HG02981 (cell line): Measurements from ENCODE around the gene UQCR10.

Experiments
- ATAC-seq: cut with Tn5 transposase; IDR thresholded peaks from one replicate; pipeline ENCODE4 v1.9.1; 2021; ENCODE audit warnings: mild to moderate bottlenecking, moderate library complexity; ENCODE audit not compliant: unreplicated experiment

Gene UQCR10

DNA sequence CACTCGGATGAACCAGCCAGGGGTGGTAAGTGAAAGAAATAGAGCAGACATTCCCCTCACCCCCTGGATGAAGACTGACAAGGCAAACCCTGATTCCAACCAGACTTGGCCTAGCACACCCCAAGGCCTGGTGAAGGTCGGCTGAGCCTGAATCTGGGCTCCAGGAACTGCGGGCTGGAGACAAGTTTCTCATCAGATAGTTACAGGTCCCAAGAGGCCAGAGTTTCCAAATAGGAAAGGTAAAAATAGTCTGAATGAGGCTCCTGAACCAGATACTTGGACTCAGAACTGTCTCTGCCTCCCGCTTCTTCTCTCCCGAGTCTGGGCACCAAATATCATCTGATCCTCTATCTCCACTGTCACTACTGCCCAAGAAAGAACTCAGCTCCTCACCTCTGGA lies 8.2 kb upstream of the UQCR10 start:
- ATAC-seq = no peak

DNA sequence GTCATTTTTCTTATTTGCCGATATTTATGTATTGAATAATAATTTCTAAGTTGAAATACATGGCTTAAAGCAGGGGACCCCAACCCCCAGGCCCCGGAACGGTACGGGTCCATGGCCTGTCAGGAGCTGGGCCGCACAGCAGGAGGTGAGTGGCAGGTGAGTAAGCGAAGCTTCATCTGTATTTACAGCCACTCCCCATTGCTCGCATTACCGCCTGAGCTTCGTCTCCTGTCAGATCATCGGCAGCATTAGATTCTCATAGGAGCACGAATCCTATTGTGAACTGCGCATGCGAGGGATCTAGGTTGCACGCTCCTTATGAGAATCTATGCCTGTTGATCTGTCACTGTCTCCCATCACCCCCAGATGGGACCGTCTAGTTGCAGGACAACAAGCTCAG lies 4.9 kb upstream of the UQCR10 start:
- no peak for ATAC-seq

DNA sequence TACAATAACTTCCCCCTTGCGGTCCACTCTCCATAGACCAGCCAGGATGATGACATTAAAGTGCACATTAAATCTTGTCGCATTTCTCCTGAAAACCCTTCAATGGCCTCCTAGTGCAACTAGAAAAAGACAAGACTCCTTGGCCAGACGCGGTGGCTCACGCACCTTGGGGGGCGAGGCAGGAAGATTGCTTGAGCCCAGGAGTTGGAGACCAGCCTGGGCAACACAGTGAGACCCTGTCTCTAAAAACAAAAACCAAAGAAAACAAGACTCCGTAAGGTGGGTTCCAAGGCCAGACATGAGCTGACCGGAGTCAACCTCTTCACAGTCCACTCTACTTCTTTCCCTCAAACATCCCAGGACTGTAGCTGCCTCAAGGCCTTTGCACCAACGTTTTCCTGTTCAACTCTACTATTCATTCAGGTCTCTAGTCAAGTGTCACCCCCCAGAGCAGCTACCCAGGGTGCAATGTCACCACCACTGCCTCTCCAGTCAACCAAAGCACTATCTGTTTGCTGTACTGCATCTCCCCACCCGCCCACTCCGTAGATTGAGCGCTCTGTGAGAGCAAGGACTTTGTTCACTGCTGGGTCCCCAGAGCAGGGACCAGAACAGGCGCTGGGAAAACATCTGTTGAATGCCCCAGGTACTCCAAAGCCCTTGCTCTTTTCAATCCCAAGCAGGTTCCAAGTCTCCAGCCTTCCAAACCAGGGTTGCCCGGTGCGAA lies 1.1 kb upstream of the UQCR10 start:
- ATAC-seq = peak; percentile 17

DNA sequence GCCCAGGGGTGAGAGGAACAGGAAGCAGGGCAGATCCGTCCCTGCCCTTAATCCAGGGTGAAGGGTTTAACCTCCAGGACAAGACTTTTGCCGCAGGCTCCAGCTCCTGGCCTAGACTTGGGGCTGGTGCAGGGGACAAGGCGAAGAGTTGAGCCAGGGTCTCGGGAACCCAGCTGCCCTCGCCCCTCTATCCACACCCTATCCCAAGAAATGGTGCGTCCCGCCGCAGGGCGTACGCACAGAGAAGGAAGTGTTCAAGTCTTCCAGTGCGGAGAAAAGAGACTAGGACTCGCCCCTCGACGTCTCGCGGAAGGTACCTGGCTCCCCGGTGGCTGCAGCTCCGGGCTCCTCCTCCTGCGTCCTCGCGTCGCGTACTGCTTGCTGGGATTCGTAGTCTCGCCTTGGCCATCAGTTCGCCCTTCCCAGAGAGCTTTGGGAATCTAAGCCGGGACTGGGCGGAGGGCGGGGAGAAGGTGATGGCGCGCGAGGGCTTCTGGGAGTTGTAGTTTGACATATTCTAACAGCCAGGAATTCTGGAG lies 468 bp upstream of the UQCR10 start, which contains the start of gene ZMAT5:
Gene ZMAT5, minus strand, starts transcription at position 376 of the 539 bp plus-strand sequence. CDS start 18,463 bp downstream, outside the sequence.
- peak; percentile 88 for ATAC-seq

DNA sequence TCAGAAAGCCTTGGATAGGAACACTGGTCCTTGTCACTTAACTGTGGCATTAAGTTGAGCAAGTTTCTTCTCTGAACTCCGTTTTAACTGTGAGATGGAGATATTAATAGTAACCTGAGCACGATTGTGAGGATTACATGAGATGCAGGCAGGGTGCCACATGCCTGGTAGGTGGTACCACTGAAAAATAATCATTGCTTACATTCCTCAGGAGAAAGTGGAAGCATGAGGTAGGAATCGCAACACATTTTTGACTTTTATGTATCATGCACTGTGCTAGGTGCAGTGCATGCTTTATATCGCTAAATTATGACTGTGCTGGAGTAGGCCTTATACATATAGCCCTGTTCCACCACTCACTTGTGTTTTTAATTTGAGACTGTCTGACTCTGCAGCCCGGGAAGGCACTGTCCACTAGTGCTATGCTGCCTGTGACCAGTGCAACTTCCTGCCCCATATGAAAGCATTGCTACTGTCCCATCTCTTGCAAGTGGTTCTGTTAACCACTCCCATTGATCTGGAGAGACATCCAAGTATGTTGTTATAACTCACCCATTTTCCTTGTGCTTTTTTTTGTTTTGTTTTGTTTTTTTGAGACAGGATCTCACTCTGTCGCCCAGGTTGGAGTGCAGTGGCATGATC lies 1.0 kb downstream of the UQCR10 start:
- no peak for ATAC-seq

DNA sequence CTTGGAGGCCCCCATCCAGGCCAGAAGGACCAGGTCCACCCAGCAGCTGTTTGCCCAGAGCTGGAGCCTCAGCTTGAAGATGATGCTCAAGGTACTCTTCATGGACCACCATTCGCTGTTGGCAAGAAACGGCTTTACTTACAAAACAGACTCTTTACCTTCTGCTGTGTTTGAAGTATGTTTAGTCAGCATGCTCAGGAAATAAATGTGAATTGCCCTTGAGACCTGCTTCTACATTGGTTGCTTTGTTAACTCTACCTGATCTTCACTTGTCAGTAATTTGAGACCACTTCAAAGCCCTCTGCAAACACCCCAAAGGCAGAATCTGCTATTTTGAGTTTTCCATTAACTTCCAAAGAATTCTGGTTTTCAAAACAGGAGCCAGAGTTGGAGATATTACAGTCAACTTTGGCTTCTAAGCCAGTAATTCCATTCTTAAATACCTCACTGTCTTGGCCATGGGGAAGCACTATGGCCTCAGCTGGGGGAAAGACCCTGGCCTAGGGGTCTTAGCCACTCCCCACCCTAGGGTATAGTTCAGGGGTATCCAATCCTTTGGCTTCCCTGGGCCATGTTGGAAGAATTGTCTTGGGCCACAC lies 2.7 kb downstream of the UQCR10 start:
- no peak for ATAC-seq

DNA sequence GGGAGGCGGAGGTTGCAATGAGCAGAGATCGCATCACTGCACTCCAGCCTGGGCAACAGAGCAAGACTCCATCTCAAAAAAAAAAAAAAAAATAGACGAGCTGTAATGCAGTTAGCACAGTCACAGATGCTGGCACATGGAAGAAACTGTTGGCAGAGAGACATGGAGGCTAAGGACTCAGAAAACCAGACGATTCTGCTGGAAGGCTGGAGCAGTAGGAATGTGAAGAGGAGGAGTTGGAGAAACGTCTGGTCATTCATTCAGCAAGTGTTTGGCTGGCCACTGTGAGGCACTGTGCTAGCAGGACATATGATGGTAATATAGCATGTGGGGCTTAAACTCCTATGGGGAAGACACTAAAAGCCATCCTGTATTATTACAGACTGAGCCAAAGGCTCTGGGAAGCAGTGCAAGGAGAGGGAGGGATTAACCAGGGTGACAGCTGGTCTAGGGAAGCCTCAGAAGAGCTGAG lies 5.0 kb downstream of the UQCR10 start:
- ATAC-seq = no peak

DNA sequence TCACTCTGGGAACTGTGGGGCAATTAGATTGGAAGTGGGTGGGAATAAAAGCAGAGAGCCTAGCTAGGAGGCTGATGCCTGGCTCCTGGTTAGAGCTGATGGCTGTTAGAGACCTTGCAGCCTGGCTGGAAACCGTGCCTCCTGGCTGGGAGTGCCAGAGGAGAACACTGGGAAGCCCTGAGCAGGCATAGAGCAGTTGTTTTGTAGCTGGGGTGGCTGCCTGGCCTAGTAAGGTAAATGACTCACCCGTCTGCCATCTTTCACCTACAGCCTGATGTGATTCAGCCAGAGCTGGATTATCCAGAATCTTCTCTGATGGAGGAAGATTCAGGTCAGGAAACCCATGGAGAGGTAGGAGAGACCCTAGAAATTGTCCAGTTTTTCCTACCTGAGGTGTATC lies 6.1 kb downstream of the UQCR10 start:
- no peak for ATAC-seq

DNA sequence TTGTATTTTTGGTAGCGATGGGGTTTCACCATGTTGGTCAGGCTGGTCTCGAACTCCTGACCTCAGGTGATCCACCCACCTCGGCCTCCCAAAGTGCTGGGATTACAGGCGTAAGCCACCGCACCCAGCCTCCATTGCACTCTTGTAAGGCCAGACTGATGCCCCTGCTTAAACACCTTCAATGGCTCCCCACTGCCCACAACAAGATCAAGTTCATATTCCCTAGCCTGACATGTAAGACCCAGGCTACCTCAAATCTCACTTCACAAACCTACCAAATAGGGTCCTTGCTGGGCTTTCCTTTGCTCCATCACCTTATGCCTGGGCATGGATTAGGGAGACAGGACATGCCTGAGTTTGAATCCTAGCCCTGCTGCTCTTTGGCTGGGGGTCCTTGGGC lies 13.1 kb downstream of the UQCR10 start:
- no peak for ATAC-seq

DNA sequence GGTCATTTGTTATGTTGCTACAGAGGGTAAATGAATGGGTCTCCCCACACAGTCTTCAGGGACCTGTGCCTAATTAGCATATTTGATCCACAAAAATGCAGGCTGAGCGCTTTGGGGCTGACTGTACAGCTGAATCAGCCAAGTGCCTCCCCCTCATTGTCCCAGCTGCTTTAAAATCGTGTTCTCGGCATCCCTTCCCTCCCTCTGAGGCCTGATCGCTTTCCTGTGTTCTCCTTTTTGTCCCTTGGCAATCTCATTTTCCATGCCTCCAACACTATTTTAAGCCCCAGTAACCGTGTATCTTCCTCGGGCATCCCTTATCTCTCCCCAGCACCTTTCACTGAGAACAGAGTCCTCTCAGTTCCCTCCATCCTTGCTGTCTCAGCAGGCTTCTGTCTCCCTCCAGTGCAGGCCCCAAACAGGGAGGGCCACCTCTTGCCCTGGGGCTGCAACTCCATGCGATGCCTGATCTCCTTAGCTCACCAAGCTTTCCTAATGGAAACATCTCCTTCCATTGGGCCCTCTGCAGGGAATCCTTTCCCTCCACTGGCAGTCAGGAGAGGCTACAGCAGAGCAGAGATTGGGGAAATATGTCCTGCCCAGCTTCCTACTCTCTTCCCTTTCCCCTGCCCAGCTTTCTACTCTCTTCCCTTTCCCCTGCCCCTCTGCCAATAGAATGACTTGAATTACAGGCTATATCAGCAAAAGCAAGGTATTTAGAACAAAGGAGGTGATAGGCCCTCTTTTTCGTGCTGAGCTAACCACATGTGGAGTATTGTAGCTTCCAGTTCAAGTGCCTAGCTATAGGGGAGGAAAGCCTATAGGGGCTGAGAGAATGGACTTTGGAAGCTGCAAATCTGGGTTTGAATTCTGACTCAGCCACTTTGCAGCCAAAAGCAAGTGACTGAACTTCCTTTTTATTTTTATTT lies 13.8 kb downstream of the UQCR10 start:
- no peak for ATAC-seq

DNA sequence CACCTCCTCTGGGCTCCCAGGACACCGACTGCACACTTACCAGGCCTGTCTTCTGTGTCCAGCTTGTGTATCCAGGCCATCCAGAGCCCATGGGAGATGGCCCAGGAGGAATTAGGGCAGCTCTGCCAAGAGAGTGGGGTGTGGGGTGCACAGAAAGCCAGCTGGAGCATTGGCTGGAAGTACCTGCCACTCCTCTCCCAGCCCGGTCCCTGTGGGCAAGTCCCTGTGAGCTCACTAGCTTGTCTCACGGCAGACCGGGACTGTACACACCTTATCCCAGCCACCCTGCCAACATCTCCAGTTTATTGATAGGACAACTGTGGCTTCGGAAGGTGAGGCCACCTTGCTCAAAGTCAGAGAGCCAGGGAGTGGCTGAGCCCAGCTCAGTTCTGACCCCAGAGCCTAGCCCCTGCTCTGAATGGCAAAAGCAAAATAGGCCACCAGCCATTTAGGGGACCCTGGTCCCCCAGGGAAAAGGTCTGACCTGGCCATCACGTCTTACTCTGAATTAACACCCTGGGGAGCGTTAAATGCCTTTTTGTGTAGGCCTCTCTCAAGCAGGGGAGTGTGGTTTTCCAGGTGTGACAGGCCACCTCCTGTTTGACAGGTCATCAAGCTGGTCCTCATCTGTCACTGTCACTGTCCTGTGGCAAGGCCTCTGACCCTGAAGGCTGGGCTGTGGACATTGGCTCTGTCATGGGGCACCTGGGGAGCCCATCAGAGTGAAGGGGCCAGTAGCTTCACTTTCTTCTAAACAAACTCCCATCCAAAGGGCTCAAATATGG lies 15.1 kb downstream of the UQCR10 start:
- ATAC-seq = no peak

DNA sequence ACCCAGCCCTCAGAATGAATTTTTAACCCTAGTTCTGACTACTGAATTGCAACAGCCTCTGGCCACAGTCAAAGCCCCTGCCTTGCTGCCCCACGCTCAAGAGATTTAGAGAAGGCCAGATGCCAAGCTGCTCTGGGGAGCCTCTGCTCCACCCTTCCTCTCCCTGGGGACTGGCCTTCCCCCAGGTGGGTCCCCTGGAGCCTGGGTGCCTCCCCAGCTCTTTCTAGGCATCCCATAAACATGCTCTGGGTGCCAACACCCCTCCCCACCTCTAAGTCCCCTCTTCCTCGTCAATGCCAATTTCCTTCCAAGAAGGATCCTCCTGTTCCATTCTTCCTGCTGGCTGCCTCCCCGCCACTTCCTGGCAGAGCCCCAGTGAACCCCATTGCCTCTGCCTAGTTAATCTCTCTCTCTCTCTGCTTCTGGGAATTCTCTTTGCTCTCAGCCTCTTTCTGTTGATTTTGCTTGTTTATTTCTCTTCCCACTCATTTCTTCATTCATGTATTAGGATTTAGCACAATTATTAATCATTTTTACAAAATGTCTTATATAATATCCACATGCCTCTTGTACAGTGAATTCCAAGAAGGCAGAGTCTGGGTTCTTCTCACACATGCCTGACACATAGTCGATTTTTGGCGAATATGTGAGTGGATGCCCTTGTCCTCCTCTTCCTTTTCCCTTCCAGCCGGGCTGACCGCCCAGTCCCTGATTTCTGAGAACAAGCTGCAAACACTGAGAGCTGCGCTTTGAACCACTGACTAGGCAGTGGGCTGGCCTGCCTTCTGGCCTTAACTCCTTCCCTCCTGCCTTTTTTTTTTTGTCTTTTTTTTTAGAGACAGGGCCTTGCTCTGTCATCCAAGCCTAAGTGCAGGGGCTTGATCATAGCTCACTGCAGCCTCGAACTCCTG lies 17.5 kb downstream of the UQCR10 start:
- no peak for ATAC-seq

DNA sequence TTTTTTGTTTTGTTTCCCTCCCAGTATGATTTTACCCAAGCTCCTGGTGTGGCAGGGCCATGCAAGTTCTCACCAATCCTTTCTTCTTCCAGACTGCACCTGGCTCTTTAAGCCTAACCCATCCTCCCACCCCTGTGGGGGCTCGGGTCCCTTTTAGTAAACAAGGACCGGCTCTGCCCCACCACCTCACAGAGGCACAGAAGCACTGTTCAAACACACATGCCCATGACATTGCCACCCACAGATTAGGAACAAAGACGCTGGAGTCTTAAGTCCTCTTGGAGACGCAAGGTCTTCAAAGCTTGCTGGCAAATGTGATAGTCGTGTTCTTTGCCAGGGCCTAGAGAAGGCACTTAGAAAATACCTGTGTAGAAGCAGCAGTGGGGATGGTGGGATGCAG lies 18.9 kb downstream of the UQCR10 start:
- ATAC-seq = no peak

DNA sequence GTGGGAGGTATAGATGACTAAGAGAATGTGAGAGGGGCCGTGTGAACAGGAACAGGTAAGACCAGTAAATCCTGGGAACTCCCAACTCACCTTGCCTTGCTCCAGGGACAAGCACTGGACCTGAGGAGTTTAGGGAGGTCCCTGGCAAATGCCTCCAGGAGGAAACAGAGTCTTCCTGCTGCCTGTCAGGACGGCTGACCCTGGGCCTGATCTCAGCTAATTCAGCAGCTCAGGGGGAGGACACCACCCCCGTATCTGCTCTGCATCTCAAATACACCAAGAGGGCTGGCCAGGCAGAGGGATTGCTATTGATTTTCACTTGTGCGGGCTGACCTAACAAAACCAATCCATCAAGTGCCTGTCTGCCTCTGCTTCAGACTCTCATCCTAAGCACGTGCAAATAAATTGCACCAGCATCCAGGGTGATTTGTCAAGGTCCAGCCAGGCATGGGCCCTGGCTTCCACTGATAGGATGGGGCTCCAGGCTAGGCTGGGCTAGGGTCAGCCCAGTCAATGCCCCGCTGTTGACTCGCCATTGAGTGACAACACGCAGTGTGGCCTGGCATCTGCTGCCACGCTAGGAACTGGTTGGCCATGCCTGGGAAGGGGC lies 20.3 kb downstream of the UQCR10 start:
- ATAC-seq = no peak

DNA sequence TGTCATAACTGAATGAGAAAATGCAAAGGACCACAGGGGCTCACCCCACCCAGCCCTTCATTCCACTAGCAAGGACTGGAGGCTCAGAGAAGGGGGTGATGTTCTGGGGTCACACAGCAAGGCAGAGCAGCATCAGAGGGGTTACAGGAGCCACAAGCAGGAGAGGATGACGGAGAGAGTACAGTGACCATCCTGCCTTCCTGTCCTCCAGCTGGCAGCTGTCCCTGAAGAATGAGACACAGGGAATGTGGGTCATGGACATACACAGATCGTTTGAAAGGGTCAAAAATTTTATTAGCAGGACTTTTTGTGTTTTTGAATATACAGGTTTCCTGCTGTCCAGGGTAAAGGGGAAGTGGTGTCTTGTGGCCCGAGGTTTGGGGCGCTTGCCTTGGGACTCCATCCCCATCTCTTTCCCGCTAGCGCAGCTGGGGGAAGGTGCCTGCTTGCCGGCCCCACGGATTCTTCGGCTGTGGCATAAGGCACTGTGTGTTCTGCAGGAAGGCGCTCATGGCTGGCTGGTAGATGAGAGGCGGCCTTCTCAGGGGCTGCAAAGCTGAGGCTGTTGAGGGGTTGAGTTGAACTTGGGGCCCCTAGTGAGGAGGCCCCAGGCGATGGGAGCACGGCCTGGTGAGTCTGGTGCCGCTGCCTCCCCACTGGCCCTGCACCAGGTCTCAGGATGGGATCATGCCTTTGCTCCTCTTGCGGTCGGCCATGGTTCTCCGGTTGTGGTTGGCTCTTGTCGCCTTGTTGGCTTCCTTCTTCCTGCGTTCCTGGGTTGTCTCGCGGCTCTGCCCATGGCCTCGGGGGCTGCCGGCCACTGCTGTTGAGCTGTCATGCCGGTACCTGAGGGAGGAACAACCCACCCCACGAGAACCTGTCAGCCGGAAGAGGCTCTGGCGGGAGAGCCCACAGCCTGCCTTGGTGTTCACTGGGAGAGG lies 21.4 kb downstream of the UQCR10 start:
- ATAC-seq = no peak

DNA sequence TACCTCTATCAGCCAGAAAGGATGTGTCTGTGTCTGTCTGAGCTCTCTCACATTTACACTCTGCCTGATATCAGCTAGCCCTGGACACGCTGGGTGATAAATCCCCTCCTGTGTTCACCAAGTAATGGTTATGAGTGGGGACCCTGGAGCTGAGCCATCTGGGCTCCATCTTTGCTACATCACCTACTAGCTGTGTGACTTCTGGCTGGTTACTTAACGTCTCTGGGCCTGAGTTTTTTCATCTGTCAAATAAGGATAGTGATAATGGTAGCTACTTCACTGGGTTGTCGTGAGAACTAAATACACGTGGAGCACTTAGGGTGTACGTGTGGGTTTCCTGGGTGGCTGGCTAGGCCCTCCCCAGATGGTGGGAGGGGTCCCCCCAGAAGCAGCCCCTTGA lies 22.9 kb downstream of the UQCR10 start:
- no peak for ATAC-seq

DNA sequence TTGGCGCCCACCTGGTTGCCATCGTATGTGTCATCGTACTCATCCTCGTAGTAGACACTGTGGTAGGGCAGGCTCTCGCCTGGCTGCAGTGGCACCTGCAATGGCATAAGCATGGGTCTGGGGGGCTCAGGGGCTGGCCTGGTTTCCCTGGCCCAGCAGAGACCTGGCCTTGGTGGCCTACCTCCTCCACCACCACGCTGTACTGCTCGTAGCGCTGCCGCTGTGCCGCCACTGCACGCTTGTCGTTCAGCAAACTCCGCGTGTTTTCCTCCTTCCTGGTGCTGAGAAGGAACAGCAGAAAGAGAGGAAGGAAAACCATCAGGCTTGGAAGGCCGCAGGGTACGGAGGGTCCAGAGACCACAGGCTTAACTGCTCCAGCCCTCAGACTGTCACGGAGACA lies 26.2 kb downstream of the UQCR10 start:
- ATAC-seq = no peak
